AG10803 (cell line): ENCODE data around the gene LPP.

Experiments used
- DNase-seq: peaks from one replicate; pipeline ENCODE4 v3.0.0; 2010; ENCODE audit warnings: low read depth
- H3K4me3 ChIP-seq: 2 replicates; pipeline ENCODE4 v1.5.1; 2011; ENCODE audit warnings: mild to moderate bottlenecking, low read length, control low read depth
- TF ChIP-seq, protein P1 (sequence below): conservative IDR thresholded peaks from 2 replicates; pipeline ENCODE4 v1.5.1; 2011; ENCODE audit warnings: mild to moderate bottlenecking, low read length, control low read depth, inconsistent platforms

The LPP gene

DNA sequence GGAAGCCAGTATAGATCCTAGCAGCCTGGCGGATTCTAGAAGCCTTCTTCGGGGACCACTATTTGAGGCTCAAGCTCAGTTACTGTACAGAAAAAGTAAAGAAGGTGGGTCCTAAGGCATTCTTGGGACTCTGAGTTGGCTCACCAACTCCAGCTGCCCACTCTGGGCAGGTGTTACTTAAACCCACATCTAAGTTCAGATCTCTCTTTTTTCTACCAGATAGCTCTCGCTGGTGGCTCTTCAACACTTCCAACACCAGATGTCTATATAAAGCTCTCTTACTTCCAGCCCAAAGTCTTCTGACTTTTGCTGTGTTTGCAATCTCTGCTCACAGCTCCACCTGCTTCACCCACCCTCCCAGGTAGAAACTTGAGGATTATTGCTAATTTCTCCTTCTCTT, 785.0 kb downstream of the LPP start:
- no peak overlapping the region for H3K4me3 ChIP-seq
- TF ChIP-seq, protein P1, sequence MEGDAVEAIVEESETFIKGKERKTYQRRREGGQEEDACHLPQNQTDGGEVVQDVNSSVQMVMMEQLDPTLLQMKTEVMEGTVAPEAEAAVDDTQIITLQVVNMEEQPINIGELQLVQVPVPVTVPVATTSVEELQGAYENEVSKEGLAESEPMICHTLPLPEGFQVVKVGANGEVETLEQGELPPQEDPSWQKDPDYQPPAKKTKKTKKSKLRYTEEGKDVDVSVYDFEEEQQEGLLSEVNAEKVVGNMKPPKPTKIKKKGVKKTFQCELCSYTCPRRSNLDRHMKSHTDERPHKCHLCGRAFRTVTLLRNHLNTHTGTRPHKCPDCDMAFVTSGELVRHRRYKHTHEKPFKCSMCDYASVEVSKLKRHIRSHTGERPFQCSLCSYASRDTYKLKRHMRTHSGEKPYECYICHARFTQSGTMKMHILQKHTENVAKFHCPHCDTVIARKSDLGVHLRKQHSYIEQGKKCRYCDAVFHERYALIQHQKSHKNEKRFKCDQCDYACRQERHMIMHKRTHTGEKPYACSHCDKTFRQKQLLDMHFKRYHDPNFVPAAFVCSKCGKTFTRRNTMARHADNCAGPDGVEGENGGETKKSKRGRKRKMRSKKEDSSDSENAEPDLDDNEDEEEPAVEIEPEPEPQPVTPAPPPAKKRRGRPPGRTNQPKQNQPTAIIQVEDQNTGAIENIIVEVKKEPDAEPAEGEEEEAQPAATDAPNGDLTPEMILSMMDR, result no peak
- DNase-seq, result no peak

DNA sequence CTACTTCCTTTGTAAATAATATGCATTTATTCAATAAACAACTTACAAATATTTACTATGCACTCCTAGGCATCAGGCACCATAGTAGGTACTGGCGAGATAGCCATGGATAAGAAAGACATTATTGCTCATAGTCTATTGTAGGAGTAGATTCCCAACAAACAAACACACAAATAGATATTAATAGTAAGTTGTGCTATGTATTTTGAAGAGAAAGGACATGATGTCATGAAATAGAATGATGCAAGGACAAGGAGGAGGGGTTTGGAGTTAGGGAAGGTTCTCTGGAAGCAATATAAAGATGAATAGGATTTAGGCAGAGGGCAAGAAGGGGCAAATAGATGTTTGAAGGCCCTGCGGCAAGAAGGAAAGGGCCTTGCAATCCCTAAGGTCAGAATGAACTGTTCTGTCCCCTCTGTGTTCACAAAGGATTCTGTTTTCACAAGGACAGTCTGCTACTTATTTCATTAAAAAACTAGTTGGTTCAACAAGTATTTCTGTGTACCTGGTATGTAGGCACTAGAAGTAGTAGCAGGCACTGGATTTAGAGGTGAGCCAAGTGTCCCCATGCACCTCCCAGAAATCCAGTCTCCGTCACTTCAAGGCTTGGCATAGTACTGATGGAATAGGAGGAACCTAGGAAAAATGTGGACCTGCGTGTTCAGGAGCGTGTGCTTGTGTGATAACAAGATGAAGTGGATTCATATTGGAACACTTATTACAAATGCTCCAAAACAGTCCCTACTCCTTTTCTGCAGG, 786.0 kb downstream of the LPP start:
- H3K4me3 ChIP-seq, result no peak overlapping the region
- TF ChIP-seq, protein P1, result no peak
- no peak for DNase-seq
